Embryonic facial prominence (tissue), 1 donor: ENCODE measurements around the gene WLS.
"Not testable (repeated sequence)": the region's sequence is repeated elsewhere in the genome, so short reads cannot be mapped to it uniquely, and the experiment has no call there.

ENCODE experiments used
- DNase-seq: peaks from one replicate; pipeline ENCODE4 v3.0.0-alpha.2; 2016; ENCODE audit errors: extremely low spot score

Gene WLS

GRCh38 chr1:68232289-68233148 is at the start of gene WLS:
TSS of gene WLS (minus strand) at chr1:68232523. CDS start at chr1:68232299, 224 bp downstream.
- DNase-seq: peak; percentile 75

GRCh38 chr1:68280286-68280685 is 48.0 kb upstream of the WLS start:
- no peak for DNase-seq

- no peak for DNase-seq
Measured at GRCh38 chr1:68279846-68280245, 47.5 kb upstream of the WLS start.

GRCh38 chr1:68278221-68278620 is 45.9 kb upstream of the WLS start:
- no peak for DNase-seq

GRCh38 chr1:68276448-68276847 is 44.1 kb upstream of the WLS start:
- no peak for DNase-seq

- no peak for DNase-seq
Measured at GRCh38 chr1:68273530-68273929, 41.2 kb upstream of the WLS start.

- no peak for DNase-seq
Measured at GRCh38 chr1:68271596-68271995, 39.3 kb upstream of the WLS start.

- no peak for DNase-seq
Measured at GRCh38 chr1:68270951-68271350, 38.6 kb upstream of the WLS start.

- DNase-seq: no peak
Measured at GRCh38 chr1:68269637-68270430, 37.5 kb upstream of the WLS start.

- no peak for DNase-seq
Measured at GRCh38 chr1:68268896-68269483, 36.7 kb upstream of the WLS start.

GRCh38 chr1:68256824-68257223 is 24.5 kb upstream of the WLS start:
- not testable (repeated sequence) for DNase-seq

GRCh38 chr1:68255301-68255700 is 23.0 kb upstream of the WLS start:
- no peak for DNase-seq

- DNase-seq: no peak
Measured at GRCh38 chr1:68254667-68255226, 22.4 kb upstream of the WLS start.

GRCh38 chr1:68237040-68237439 is 4.7 kb upstream of the WLS start:
- DNase-seq: no peak

- DNase-seq: no peak
Measured at GRCh38 chr1:68234094-68234493, 1.8 kb upstream of the WLS start.

GRCh38 chr1:68233202-68233601 is 879 bp upstream of the WLS start:
- no peak for DNase-seq

- peak; percentile 73 for DNase-seq
Measured at GRCh38 chr1:68231627-68232288, 565 bp downstream of the WLS start.

GRCh38 chr1:68230901-68231626 is 1.3 kb downstream of the WLS start:
- no peak for DNase-seq

GRCh38 chr1:68230484-68230802 is 1.9 kb downstream of the WLS start:
- no peak for DNase-seq

GRCh38 chr1:68229650-68230483 is 2.5 kb downstream of the WLS start:
- no peak for DNase-seq
